GM06990 (cell line): ENCODE results near the gene VDAC1.

Source experiments
- DNase-seq: peaks from one replicate; pipeline ENCODE4 v3.0.0-alpha.2; 2011; ENCODE audit not compliant: insufficient read length; ENCODE audit errors: extremely low read depth
- H3K27me3 ChIP-seq: replicated peaks from 2 replicates; pipeline ENCODE4 v1.6.0; 2011; ENCODE audit warnings: low read length; ENCODE audit not compliant: control insufficient read depth, insufficient read depth
- H3K36me3 ChIP-seq: 2 replicates; pipeline ENCODE4 v1.5.1; 2011; ENCODE audit warnings: low read length; ENCODE audit not compliant: control insufficient read depth, insufficient read depth
- H3K4me3 ChIP-seq: replicated peaks from 2 replicates; pipeline ENCODE4 v1.5.1; 2011; ENCODE audit warnings: low read depth, mild to moderate bottlenecking, control low read depth, low read length
- CTCF ChIP-seq: IDR thresholded peaks from 2 replicates; pipeline ENCODE4 v1.5.1; 2011; ENCODE audit warnings: low read length, control low read depth, mild to moderate bottlenecking, inconsistent platforms; ENCODE audit not compliant: insufficient read depth, poor library complexity, severe bottlenecking

Gene VDAC1

GRCh38 chr5:133967124-133967523, 37.7 kb downstream of the VDAC1 start:
- TF ChIP-seq CTCF = no peak
- peaks cover 2% of the 10 kb centered on the region for H3K36me3 ChIP-seq
- no peaks in the 10 kb centered on the region for H3K27me3 ChIP-seq
- peak overlapping the region; percentile 100 for H3K4me3 ChIP-seq
- no peak for DNase-seq

GRCh38 chr5:133966090-133966489, 38.7 kb downstream of the VDAC1 start:
- no peak for TF ChIP-seq CTCF
- Histone ChIP-seq H3K36me3 (no peaks in the 10 kb centered on the region), H3K4me3 (no peak overlapping the region), H3K27me3 (no peaks in the 10 kb centered on the region)
- no peak for DNase-seq

- Histone ChIP-seq H3K36me3 (no peaks in the 10 kb centered on the region), H3K27me3 (no peaks in the 10 kb centered on the region), H3K4me3 (no peak overlapping the region)
- TF ChIP-seq CTCF = no peak
- DNase-seq = no peak
These were observed 41.2 kb downstream of the VDAC1 start for GRCh38 chr5:133963493-133964128.

GRCh38 chr5:133962801-133963476, 41.8 kb downstream of the VDAC1 start:
- no peak for DNase-seq
- H3K27me3 ChIP-seq = no peaks in the 10 kb centered on the region
- no peak overlapping the region for H3K4me3 ChIP-seq
- no peak for TF ChIP-seq CTCF
- no peaks in the 10 kb centered on the region for H3K36me3 ChIP-seq

GRCh38 chr5:133962131-133962530, 42.6 kb downstream of the VDAC1 start:
- Histone ChIP-seq H3K27me3 (no peaks in the 10 kb centered on the region), H3K36me3 (no peaks in the 10 kb centered on the region), H3K4me3 (no peak overlapping the region)
- no peak for DNase-seq
- no peak for TF ChIP-seq CTCF
